Osteoblast (primary cell): Measurements from ENCODE around the gene FBL. TPM values are rescaled to one million over a fixed set of nuclear protein-coding genes. Genes with fewer than 3 reads are reported as not detected.
"Not testable (repeated sequence)": the region's sequence is repeated elsewhere in the genome, so short reads cannot be mapped to it uniquely, and the experiment has no call there.

Experiments used
- DNase-seq: peaks from one replicate; pipeline ENCODE4 v3.0.0; 2011; ENCODE audit warnings: low spot score, mixed read lengths; ENCODE audit not compliant: insufficient read length; ENCODE audit errors: missing footprints
- H2AFZ ChIP-seq: 2 replicates; pipeline ENCODE4 v1.6.0; 2011; ENCODE audit warnings: mild to moderate bottlenecking, low read length
- H3K27ac ChIP-seq: 2 replicates; pipeline ENCODE4 v1.5.1; 2011; ENCODE audit warnings: mild to moderate bottlenecking, low read depth, low read length, moderate library complexity
- H3K27me3 ChIP-seq: 2 replicates; pipeline ENCODE4 v1.6.0; 2012; ENCODE audit warnings: mild to moderate bottlenecking, control low read depth, inconsistent platforms, low read length, moderate library complexity; ENCODE audit not compliant: insufficient read depth
- H3K36me3 ChIP-seq: 2 replicates; pipeline ENCODE4 v1.5.1; 2011; ENCODE audit warnings: mild to moderate bottlenecking, low read length, control low read depth, moderate library complexity; ENCODE audit not compliant: insufficient read depth
- H3K4me1 ChIP-seq: 2 replicates; pipeline ENCODE4 v1.5.1; 2011; ENCODE audit warnings: mild to moderate bottlenecking, low read length, control low read depth, moderate library complexity; ENCODE audit not compliant: insufficient read depth
- H3K4me2 ChIP-seq: 2 replicates; pipeline ENCODE4 v1.6.0; 2011; ENCODE audit warnings: mild to moderate bottlenecking, low read length; ENCODE audit not compliant: insufficient read depth
- H3K4me3 ChIP-seq: fragments of 200-600 bp; sonication (generic); 3 replicates; pipeline ENCODE4 v1.5.1; 2012; ENCODE audit warnings: mild to moderate bottlenecking, low read length, inconsistent platforms; ENCODE audit not compliant: insufficient read depth
- H3K79me2 ChIP-seq: 2 replicates; pipeline ENCODE4 v1.6.0; 2012; ENCODE audit warnings: mild to moderate bottlenecking, low read length, control low read depth, inconsistent platforms; ENCODE audit not compliant: insufficient read depth
- H3K9me3 ChIP-seq: 2 replicates; pipeline ENCODE4 v1.5.1; 2011; ENCODE audit warnings: low read depth, low read length, control low read depth
- H4K20me1 ChIP-seq: 2 replicates; pipeline ENCODE4 v1.6.0; 2012; ENCODE audit warnings: mild to moderate bottlenecking, low read length, control low read depth; ENCODE audit not compliant: insufficient read depth
- total RNA-seq: library from RNA; depleted of rRNA; stranded (reverse); fragments of >200 nt; gene quantifications from 2 replicates; pipeline ENCODE4 v1.2.3, GENCODE V29; 2012
- TF ChIP-seq, protein P1 (sequence below): IDR thresholded peaks from 2 replicates; pipeline ENCODE4 v1.5.1; 2011; ENCODE audit warnings: mild to moderate bottlenecking, low read depth, low read length, moderate library complexity; ENCODE audit errors: extremely low read depth

FBL gene
- total RNA-seq, 1 donor = 87.2 TPM

DNA sequence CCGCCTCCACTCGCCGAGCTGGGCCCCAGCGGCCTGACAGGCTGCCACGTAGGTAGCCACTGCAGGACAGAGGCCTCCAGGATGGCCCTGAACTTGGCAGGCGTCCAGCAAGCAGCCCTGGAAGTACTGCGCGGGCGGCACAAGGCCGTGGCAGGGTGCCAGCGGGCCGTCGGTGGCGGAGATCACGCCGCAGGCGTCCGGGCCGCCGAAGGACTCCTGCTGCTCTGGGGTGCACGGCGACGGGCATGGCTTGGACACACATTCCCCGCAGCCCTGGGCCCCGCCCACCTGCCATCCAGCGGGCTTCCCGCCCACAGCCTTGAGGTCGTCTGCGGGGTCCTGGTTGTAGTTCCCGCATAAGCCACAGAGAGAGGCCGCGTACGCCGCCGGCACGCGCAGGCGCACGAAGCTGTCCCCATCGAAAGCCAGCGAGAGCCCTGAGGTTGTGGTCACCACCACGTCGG is 29.3 kb upstream of the FBL start:
- not testable (repeated sequence) for H3K27me3 ChIP-seq, H3K4me3 ChIP-seq, H3K27ac ChIP-seq, H3K4me2 ChIP-seq, H3K9me3 ChIP-seq, H3K36me3 ChIP-seq, H3K79me2 ChIP-seq, H3K4me1 ChIP-seq, H2AFZ ChIP-seq, H4K20me1 ChIP-seq, DNase-seq

DNA sequence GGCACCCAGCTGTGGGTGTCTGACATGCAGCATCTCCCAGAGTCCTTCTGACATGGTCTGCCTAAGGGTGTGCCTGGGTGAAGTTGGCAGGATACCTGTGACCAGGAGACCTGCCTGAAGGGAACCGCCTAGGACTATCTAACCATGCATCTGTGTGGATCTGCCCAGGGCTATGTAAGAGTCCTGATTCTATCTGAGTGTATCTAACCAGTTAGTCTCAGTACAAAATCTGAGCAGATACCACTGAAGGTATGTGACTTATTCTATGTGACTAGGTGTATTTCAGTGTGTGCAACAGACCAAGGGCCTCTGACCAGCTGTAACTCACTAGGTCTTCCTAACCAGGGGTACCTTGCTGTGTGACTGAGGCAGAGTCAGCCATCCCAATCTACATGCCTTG is 28.2 kb upstream of the FBL start:
- Histone ChIP-seq H4K20me1 (no peaks in the 10 kb centered on the region), H3K27ac (no peak overlapping the region), H3K4me3 (no peak overlapping the region), H3K4me2 (no peak overlapping the region), H3K9me3 (no peaks in the 10 kb centered on the region), H3K4me1 (no peaks in the 10 kb centered on the region), H3K36me3 (no peaks in the 10 kb centered on the region), H3K79me2 (no peaks in the 10 kb centered on the region), H3K27me3 (no peaks in the 10 kb centered on the region), H2AFZ (no peak overlapping the region)
- TF ChIP-seq, protein P1, sequence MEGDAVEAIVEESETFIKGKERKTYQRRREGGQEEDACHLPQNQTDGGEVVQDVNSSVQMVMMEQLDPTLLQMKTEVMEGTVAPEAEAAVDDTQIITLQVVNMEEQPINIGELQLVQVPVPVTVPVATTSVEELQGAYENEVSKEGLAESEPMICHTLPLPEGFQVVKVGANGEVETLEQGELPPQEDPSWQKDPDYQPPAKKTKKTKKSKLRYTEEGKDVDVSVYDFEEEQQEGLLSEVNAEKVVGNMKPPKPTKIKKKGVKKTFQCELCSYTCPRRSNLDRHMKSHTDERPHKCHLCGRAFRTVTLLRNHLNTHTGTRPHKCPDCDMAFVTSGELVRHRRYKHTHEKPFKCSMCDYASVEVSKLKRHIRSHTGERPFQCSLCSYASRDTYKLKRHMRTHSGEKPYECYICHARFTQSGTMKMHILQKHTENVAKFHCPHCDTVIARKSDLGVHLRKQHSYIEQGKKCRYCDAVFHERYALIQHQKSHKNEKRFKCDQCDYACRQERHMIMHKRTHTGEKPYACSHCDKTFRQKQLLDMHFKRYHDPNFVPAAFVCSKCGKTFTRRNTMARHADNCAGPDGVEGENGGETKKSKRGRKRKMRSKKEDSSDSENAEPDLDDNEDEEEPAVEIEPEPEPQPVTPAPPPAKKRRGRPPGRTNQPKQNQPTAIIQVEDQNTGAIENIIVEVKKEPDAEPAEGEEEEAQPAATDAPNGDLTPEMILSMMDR = no peak
- peak; percentile 72 for DNase-seq

DNA sequence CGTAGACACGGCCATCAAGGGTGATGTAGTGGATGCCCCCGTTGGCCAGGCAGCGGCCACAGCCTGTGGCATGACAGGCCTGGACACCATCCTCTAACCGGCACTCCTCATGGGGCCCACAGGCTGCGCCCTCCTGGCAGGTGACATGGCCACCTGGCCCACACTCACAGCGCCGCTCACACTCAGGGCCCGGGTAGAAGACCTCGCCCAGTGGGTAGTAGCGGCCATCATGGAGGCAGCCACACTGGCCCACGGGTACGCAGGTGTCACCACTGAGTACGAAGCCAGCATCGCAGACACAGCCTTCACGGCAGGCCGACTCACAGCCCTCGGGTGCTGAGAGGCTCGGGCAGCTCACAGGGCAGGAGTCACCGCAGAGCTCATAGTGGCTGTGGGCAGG is 27.2 kb upstream of the FBL start:
- peak; percentile 62 for DNase-seq
- no peaks in the 10 kb centered on the region for H3K9me3 ChIP-seq
- no peaks in the 10 kb centered on the region for H4K20me1 ChIP-seq
- H3K27me3 ChIP-seq = no peaks in the 10 kb centered on the region
- TF ChIP-seq, protein P1 = no peak
- no peak overlapping the region for H2AFZ ChIP-seq
- no peak overlapping the region for H3K4me2 ChIP-seq
- no peaks in the 10 kb centered on the region for H3K79me2 ChIP-seq
- no peak overlapping the region for H3K27ac ChIP-seq
- no peaks in the 10 kb centered on the region for H3K36me3 ChIP-seq
- no peak overlapping the region for H3K4me3 ChIP-seq
- no peaks in the 10 kb centered on the region for H3K4me1 ChIP-seq

DNA sequence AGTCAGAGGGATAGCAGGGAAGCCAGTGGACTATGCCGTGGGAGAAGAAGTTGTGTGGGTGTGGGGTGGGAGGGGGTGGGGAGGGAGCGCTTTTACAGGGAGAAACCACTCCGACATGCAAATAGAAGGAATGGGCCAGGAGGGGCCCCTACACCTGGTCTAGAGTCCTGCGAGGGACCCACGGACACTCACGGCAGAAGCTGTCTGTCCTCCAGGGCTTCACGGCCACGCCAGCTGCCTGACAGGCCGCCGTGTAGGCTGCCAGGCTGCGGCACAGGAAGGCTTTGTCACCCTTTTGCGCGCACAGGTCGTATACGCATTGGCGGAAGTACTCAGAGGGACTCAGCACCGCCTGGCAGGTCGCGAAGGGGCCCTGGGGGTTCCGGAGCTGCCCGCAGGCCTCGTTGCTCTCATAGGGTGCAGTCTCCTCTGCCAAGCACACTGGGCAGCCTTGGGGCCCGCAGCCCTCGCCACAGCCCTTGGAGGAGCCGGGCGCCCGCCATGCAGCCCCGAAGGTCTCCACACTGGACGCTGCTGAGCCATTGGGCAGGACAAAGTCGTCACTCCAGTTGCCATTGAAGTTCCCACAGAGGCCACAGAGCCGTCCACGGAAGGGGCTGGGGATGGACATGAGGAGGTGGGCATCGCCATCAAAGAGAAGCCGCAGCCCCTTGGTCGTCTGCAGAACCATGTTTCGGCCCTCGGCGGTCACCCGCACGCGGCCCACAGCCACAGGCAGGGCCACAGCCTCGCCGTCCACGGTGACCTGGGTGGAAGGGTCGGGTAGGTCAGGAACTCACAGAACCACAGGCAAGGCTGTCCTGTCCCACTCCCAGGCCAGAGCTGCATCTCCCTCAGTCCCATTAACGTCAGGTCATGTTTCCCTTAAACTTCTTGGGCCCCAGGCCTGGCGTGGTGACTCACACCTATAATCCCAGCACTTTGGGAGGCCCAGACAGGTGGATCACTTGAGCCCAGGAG is 26.0 kb upstream of the FBL start:
- H3K4me3 ChIP-seq = no peak overlapping the region
- no peak overlapping the region for H3K27ac ChIP-seq
- H3K9me3 ChIP-seq = no peaks in the 10 kb centered on the region
- no peaks in the 10 kb centered on the region for H4K20me1 ChIP-seq
- TF ChIP-seq, protein P1 = no peak
- H2AFZ ChIP-seq = no peak overlapping the region
- no peaks in the 10 kb centered on the region for H3K4me1 ChIP-seq
- no peaks in the 10 kb centered on the region for H3K27me3 ChIP-seq
- H3K36me3 ChIP-seq = no peaks in the 10 kb centered on the region
- peak; percentile 66 for DNase-seq
- no peak overlapping the region for H3K4me2 ChIP-seq
- H3K79me2 ChIP-seq = no peaks in the 10 kb centered on the region
